RKO (cell line): Measurements from ENCODE around the gene SLX9.

Source experiments
- DNase-seq: peaks from one replicate; pipeline ENCODE4 v3.0.0-alpha.2; 2016; ENCODE audit warnings: low spot score

Gene SLX9

GRCh38 chr21:44977616-44978340 is 37.9 kb downstream of the SLX9 start:
- no peak for DNase-seq

GRCh38 chr21:44979687-44980561 is 40.1 kb downstream of the SLX9 start:
- DNase-seq: no peak

- DNase-seq: no peak
These were observed 41.0 kb downstream of the SLX9 start for GRCh38 chr21:44980562-44981489.

- no peak for DNase-seq
These were observed 42.9 kb downstream of the SLX9 start for GRCh38 chr21:44982558-44983250.

GRCh38 chr21:44983421-44984206 is 43.8 kb downstream of the SLX9 start:
- DNase-seq: no peak

GRCh38 chr21:44984428-44984791 is 44.6 kb downstream of the SLX9 start:
- no peak for DNase-seq

- no peak for DNase-seq
These were observed 45.1 kb downstream of the SLX9 start for GRCh38 chr21:44984792-44985440.

GRCh38 chr21:44985441-44986401 is 45.9 kb downstream of the SLX9 start:
- no peak for DNase-seq

- no peak for DNase-seq
These were observed 46.9 kb downstream of the SLX9 start for GRCh38 chr21:44986471-44987291.

- DNase-seq: no peak
These were observed 47.6 kb downstream of the SLX9 start for GRCh38 chr21:44987301-44987885.

GRCh38 chr21:44987886-44988606 is 48.2 kb downstream of the SLX9 start:
- DNase-seq: no peak

- no peak for DNase-seq
These were observed 49.0 kb downstream of the SLX9 start for GRCh38 chr21:44988607-44989536.

GRCh38 chr21:44989537-44989886 is 49.7 kb downstream of the SLX9 start:
- no peak for DNase-seq

GRCh38 chr21:44989943-44990780 is 50.3 kb downstream of the SLX9 start:
- no peak for DNase-seq

GRCh38 chr21:44990921-44991320 is 51.1 kb downstream of the SLX9 start:
- DNase-seq: no peak
